Measurements from ENCODE around the gene MAP7.

MAP7 gene

DNA sequence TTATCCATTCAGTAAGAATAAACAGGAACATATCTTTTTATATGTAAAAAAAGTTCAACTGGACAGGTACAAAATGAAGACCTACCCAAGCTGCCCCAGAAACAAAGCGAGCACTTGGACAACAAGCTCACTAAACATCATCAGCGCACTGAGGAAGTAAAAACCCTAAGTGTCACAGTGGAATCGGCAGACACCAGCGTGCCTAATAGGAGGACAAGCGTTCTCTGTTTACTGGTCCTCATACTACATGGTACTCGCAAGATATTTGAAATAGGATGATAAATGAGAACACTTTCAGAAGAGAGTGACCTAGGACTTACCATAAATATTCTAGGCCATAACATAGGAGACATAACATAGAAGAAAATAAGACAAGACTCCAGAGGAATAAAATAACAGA, 18.2 kb downstream of the MAP7 start:
- no peak overlapping the region for H3K27ac ChIP-seq
- DNase-seq (ENCODE audit: low spot score): no peak
- TF ChIP-seq, protein P1, sequence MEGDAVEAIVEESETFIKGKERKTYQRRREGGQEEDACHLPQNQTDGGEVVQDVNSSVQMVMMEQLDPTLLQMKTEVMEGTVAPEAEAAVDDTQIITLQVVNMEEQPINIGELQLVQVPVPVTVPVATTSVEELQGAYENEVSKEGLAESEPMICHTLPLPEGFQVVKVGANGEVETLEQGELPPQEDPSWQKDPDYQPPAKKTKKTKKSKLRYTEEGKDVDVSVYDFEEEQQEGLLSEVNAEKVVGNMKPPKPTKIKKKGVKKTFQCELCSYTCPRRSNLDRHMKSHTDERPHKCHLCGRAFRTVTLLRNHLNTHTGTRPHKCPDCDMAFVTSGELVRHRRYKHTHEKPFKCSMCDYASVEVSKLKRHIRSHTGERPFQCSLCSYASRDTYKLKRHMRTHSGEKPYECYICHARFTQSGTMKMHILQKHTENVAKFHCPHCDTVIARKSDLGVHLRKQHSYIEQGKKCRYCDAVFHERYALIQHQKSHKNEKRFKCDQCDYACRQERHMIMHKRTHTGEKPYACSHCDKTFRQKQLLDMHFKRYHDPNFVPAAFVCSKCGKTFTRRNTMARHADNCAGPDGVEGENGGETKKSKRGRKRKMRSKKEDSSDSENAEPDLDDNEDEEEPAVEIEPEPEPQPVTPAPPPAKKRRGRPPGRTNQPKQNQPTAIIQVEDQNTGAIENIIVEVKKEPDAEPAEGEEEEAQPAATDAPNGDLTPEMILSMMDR (IDR thresholded peaks at IDR 0.05): no peak
- no peak overlapping the region for H3K4me3 ChIP-seq

DNA sequence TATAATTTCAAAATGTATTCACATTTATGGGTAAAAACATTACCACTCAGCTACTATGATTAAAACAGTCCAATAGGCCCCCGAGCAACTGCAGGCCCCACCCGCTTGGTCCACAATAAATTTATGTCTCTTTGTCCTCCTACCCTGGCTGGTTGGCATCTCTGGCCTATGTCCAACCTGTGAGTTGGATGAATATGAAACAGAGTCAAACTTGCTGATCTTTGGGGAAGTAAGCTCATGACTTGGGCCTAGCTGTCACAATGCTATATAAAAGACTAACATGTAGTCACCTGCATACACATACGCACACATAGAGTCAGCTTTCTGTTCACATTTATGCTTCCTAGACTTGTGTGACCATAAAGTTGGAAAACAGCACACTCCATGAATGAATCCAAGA, 20.5 kb downstream of the MAP7 start:
- DNase-seq (ENCODE audit: low spot score): no peak
- TF ChIP-seq, protein P1 (IDR thresholded peaks at IDR 0.05): no peak
- Histone ChIP-seq H3K4me3 (no peak overlapping the region), H3K27ac (no peak overlapping the region)

DNA sequence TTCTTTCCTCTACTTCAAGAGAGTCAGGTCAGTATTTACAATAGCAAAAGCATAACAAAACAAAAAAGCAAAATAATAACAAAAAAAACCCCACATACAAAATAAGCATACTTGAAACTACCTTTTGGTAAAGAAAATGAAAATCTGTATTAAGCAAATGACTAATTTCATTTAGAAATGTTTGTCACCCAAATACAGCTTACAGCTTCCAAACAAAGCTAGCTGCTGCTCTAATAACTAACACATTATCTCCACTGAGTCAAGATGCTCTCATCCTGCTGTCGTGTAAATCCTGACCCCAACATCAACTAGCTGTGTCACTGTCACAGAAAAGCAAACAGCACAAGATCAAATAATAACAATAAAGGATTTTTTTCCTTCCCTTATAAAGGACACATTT, 21.7 kb downstream of the MAP7 start:
- Histone ChIP-seq H3K4me3 (no peak overlapping the region), H3K27ac (no peak overlapping the region)
- TF ChIP-seq, protein P1 (IDR thresholded peaks at IDR 0.05): no peak
- no peak for DNase-seq (ENCODE audit: low spot score)

DNA sequence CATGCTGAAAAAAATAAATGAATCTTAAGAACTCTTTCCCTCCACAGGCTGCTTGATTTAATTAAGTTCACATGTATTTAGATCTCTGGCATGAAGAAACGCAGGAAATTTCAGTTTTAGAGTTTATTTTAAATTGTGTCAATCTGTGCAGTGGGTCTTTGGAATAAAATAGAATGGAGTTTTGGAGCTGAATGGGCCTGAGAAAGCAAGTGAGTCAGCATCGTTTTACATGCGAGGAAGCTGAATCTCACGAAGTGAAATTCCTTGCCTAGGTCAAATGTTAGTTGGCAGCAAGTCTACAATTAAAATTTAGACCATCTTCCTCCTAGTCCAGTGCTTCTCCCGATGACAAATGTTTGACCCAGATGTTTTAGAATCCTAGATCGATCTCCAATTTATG, 22.4 kb downstream of the MAP7 start:
- Histone ChIP-seq H3K27ac (no peak overlapping the region), H3K4me3 (no peak overlapping the region)
- DNase-seq (ENCODE audit: low spot score): no peak
- TF ChIP-seq, protein P1 (IDR thresholded peaks at IDR 0.05): no peak

DNA sequence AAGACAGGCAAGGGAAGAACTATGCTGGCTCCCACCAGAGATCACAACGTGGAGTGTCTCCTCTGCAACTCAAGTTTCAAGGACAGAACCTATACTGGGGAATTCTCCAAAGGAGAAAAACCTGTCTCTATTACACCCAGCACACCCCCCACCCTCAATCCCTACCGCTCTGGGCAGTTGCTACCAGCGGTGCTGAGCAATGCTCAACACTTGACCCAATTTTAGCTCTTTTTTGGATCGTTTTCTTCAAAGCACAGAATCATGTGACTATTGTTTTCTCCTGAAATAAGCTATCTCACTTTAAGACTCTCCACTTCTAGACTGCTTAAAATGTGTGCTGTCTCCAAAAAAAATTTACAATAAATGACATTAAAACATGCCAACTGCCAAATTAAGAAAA, 23.3 kb downstream of the MAP7 start:
- DNase-seq (ENCODE audit: low spot score): no peak
- H3K27ac ChIP-seq: no peak overlapping the region
- TF ChIP-seq, protein P1 (IDR thresholded peaks at IDR 0.05): no peak
- no peak overlapping the region for H3K4me3 ChIP-seq

DNA sequence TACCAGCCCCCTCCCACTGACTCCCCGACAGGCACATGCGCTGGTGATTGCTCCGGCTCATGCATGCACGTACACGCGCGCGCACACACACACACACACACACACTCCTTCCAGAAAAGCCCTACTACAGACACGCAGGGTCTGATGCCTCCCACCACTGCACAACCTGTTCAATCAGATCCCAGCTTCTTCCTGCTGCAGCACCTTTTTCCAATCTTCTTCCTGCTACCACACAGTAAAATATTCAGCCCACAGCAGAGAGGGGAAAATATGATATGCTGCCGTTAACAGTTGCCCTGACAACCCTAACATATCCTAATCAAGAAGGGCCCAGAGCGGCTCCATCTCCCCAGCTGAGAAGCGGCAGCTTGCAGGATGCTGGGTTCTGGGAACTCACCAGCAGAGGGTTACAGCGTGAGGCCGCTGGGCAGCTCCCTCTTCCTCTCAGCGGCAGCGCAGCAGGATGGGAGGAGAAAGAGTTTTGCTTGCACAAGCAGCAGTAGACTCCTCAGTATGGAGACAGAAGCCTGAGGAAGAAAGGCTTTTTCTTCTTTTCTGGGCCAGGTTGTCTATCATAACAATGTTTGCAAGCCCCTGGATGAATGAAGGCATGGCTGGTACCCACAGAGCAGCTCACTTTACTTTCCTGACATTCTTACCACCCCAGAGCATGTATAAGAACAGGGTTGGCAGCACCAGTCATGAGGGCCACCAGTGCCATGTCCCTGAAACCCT, 23.9 kb downstream of the MAP7 start:
- Histone ChIP-seq H3K4me3 (no peak overlapping the region), H3K27ac (no peak overlapping the region)
- TF ChIP-seq, protein P1 (IDR thresholded peaks at IDR 0.05): no peak
- no peak for DNase-seq (ENCODE audit: low spot score)

DNA sequence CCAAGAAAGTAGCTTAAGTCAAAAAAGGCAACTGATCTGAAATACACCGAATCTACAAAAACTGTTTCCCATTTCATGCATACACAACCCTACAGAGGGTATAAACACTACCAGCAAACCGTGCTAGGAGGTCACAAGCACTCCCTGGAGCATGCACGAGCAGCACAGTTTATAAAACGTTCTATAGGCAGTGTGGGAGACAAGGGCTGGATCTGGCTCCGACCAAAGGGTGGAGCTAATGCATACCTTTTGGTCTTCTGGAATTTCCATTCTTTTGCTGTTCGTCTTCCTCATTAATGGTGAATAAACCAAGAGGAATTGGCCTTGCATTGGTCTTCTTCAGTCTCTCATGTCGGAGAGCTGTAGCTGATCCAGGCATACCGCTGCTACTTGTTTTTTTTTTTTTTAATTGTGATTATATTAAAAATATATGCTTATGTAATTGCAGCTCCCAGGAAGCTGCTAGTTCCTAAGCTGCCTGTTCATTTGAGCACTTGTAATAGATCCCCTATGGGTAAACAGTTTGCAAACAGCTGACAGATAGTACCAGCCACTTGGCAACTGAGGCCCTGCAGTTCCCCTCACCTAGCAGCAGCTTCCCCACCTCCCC, 24.5 kb downstream of the MAP7 start:
- no peak for DNase-seq (ENCODE audit: low spot score)
- Histone ChIP-seq H3K4me3 (no peak overlapping the region), H3K27ac (no peak overlapping the region)
- TF ChIP-seq, protein P1 (IDR thresholded peaks at IDR 0.05): no peak

All from coronary artery (tissue), 2 donors.